Neutrophil (primary cell): ENCODE measurements around the gene PLPPR2.
"Not testable (repeated sequence)": the region's sequence is repeated elsewhere in the genome, so short reads cannot be mapped to it uniquely, and the experiment has no call there.

Experiments used
- H3K27ac ChIP-seq: fragments of 200-600 bp; sonication (generic); 2 replicates; pipeline ENCODE4 v1.5.1; 2016; ENCODE audit warnings: mild to moderate bottlenecking, moderate library complexity
- H3K27me3 ChIP-seq: fragments of 200-600 bp; sonication (generic); 2 replicates; pipeline ENCODE4 v1.6.0; 2016; ENCODE audit warnings: mild to moderate bottlenecking
- H3K36me3 ChIP-seq: fragments of 200-600 bp; sonication (generic); 2 replicates; pipeline ENCODE4 v1.5.1; 2017
- H3K4me1 ChIP-seq, 2 experiments: fragments of 200-600 bp in 1 of 2; sonication (generic) in 1 of 2; 1 replicate in 1 of 2; 2 replicates in 1 of 2; pipeline versions ENCODE4 v1.5.1 to v1.6.1; 2013 to 2016; ENCODE audit warnings: low read depth in 1 of 2, low read length in 1 of 2, mild to moderate bottlenecking in 1 of 2, moderate library complexity in 1 of 2; ENCODE audit not compliant: control insufficient read depth in 1 of 2, insufficient read depth in 1 of 2
- H3K4me3 ChIP-seq, 2 experiments: fragments of 200-600 bp in 1 of 2; sonication (generic) in 1 of 2; 1 replicate in 1 of 2; 2 replicates in 1 of 2; pipeline ENCODE4 v1.5.1; 2013 to 2016; ENCODE audit warnings: low read depth in 1 of 2, low read length in 1 of 2, mild to moderate bottlenecking in 1 of 2, moderate library complexity in 1 of 2
- H3K9me3 ChIP-seq: fragments of 200-600 bp; sonication (generic); 2 replicates; pipeline ENCODE4 v1.5.1; 2016
- TF ChIP-seq, protein P1 (sequence below): fragments of 200-600 bp; sonication (generic); IDR thresholded peaks from 2 replicates; pipeline ENCODE4 v1.5.1; 2016; ENCODE audit warnings: antibody characterized with exemption

Gene PLPPR2, protein sequence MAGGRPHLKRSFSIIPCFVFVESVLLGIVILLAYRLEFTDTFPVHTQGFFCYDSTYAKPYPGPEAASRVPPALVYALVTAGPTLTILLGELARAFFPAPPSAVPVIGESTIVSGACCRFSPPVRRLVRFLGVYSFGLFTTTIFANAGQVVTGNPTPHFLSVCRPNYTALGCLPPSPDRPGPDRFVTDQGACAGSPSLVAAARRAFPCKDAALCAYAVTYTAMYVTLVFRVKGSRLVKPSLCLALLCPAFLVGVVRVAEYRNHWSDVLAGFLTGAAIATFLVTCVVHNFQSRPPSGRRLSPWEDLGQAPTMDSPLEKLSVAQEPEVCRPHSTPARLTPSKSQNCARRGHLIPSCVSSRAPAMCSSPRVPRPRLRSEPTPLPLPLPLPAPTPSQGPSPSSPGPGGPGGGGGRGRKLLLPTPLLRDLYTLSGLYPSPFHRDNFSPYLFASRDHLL

DNA sequence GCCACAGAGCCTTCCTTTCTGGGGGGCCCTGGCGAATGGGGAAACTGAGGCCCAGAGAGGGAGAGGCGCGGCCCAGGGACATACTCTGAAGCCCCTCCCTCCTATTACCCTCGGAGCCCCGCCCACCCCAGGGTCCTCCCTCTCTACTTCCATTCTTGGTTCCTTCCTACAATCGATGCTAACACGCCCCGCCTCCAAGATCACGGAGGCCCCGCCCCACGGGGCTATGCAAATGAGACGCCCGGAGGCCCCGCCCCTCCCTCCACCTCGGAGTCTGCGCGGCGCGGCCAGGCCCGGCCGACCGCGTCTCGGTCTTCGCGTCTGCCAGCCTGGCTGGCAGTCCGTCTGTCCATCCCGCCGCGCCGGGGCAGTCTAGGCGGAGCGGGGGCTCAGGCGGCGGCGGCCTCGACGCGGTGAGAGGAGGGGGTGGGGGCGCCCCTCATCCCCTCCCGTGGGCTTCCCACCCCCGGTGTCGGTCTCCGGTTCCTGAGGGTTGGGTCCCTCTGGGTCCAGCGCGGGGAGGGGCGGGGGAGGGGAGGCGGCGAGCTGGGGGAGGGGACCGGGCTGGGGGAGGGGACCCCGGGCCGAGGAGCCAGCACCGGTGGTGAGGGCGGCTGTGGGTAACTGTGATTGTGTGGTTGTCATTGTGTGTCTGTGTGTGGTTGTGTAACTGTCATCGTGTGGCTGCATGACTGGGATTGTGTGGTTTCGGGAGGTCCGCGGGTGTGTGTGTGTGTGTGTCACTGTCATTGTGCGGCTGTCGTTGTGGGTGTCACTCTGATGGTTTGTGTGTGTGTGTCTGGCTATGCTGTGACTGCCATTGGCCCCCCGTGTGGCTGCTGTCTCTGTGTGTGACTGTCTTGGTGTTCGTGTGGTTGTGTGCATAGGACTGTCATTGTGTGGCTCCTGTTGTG, at the start of gene PLPPR2:
Gene PLPPR2, plus strand, starts transcription at position 273 of the 914 bp plus-strand sequence. CDS start 2,242 bp downstream, outside the sequence.
- Histone ChIP-seq H3K4me3 (peak within 1 kb of the TSS; percentile 85 to 99), H3K27me3 (no peaks in the 10 kb centered on the region), H3K27ac (peak within 1 kb of the TSS; percentile 81), H3K9me3 (no peaks in the 10 kb centered on the region), H3K36me3 (peaks cover 28% of the 10 kb centered on the region), H3K4me1 (peaks cover 39 to 40% of the 10 kb centered on the region in 2 experiments)
- TF ChIP-seq, protein P1, sequence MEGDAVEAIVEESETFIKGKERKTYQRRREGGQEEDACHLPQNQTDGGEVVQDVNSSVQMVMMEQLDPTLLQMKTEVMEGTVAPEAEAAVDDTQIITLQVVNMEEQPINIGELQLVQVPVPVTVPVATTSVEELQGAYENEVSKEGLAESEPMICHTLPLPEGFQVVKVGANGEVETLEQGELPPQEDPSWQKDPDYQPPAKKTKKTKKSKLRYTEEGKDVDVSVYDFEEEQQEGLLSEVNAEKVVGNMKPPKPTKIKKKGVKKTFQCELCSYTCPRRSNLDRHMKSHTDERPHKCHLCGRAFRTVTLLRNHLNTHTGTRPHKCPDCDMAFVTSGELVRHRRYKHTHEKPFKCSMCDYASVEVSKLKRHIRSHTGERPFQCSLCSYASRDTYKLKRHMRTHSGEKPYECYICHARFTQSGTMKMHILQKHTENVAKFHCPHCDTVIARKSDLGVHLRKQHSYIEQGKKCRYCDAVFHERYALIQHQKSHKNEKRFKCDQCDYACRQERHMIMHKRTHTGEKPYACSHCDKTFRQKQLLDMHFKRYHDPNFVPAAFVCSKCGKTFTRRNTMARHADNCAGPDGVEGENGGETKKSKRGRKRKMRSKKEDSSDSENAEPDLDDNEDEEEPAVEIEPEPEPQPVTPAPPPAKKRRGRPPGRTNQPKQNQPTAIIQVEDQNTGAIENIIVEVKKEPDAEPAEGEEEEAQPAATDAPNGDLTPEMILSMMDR, result peak; percentile 29

DNA sequence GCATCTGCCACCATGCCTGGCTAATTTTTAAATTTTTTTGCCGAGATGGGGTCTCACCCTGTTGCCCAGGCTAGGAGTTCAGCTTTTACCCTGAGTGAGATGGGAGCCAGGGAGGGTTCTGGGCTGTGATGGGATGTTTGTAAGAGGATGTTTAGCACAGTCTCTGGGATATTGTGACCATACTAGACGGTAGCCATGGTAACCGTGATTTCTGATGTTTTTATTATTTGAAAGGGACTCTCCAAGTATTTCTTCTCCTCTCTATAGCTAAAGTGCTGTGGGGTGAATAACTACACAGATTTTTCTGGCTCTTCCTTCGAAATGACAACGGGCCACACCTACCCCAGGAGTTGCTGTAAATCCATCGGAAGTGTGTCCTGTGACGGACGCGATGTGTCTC, 48.9 kb upstream of the PLPPR2 start:
- Histone ChIP-seq H3K27ac (peak overlapping the region; percentile 53), H3K27me3 (no peaks in the 10 kb centered on the region), H3K4me1 (peaks cover 2 to 7% of the 10 kb centered on the region in 2 experiments), H3K9me3 (no peaks in the 10 kb centered on the region), H3K4me3 (no peak overlapping the region), H3K36me3 (peaks cover 83% of the 10 kb centered on the region)
- TF ChIP-seq, protein P1, result no peak

DNA sequence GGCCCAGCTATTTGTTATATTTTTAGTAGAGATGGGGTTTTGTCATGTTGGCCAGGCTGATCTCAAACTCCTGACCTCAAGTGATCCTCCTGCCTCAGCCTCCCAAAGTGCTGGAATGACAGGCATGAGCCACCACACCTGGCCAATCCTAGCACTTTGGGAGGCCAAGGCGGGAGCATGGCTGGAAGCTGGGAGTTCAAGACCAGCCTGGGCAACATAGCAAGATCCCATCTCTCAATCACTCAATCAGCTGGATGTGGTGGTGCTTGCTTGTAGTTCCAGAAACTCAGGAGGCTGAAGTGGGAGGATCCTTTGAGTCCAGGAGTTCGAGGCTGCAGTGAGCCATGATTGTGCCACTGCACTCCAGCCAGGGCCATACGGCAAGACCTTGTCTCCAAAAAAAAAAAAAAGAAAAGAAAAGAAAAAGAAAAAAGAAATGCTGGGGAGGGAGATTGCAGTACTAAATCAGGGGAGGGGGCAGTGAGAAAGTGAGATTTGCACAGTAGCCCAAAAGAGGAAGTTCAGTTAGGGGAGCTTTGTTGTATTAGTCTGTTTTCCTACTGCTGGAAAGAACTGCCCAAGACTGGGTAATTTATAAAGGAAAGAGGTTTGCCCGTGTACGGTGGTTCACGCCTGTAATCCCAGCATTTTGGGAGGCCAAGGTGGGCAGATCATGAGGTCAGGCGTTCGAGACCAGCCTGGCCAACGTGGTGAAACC, 34.8 kb upstream of the PLPPR2 start:
- Histone ChIP-seq H3K4me1 (peaks cover 93 to 98% of the 10 kb centered on the region in 2 experiments), H3K36me3 (peaks cover 26% of the 10 kb centered on the region), H3K27ac (peak overlapping the region; percentile 100), H3K4me3 (peak overlapping the region; percentile 82 to 93)
- not testable (repeated sequence) for H3K27me3 ChIP-seq, H3K9me3 ChIP-seq

DNA sequence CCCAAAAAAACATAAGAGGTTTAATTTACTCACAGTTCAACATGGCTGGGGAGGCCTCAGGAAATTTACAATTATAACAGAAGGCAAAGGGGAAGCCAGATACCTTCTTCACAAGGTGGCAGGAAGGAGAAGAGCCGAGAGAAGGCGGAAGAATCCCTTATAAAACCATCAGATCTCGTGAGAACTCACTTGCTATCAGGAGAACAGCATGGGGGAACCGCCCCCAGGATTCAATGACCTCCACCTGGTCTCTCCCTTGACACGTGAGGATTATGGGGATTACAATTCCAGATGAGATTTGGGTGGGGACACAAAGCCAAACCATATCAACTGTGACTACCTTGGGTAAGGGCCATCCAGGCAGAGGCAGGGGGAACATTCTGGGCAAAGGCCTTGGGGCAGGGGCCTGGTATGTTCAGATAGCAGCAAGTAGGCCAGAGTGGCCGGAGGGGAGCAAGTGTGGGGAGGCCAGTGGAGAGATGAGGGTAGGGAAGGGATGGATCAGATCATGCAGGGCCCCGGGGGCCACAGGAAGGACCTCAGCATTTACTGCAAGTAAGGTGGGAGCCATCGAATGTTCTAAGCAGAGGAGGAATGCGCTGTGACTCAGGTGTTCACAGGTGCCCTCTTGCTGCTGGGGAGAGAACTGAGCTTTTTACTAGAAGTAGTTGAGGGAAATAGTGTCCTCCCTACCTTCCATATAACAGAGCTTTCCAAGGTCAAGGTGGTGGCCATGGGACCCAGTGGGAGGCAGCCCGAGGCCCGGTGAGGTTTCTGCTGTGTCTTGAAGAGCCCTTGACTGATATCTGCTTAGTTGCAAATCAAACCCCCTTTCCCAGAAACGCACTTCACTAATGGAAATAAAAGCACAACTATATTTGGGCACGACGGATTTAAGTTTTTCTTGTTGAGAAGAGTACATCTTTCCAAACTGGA, 33.8 kb upstream of the PLPPR2 start:
- Histone ChIP-seq H3K4me1 (peaks cover 94 to 98% of the 10 kb centered on the region in 2 experiments), H3K36me3 (peaks cover 31% of the 10 kb centered on the region)
- TF ChIP-seq, protein P1, result peak; percentile 6

DNA sequence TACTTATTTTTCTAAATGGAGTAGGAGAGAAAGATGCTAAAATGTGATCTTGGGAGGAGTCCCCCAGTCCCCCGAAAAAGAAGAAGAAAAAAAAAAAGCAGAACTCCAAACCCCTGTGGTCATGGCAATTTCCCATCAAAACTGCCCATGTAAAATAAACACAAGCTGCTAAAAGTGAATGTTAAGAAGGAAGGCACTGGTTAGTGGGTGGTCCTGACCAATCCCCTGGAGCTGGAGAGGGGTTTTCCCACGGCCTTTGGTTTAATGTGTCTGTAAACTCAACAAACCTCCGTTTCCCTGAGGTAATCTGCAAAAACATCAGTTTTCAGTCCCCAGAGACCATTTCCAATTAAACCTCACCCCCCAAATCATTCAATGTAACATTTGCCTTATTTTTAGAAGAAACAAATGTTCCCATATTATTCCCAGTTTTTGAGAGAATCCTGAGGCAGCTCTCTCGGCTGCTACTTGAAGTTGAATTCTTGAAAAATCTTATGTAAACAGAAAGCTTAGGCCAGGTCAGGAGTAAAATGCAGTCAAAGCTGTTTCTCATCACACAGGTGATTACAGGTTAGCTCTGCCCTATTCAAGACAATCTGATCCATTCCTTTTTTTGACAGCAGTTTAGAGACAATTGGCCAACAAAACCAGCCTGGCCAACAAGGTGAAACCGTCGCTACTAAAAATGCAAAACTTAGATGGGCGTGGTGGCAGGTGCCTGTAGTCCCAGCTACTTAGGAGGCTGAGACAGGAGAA, 32.8 kb upstream of the PLPPR2 start:
- TF ChIP-seq, protein P1, result no peak
- Histone ChIP-seq H3K36me3 (peaks cover 33% of the 10 kb centered on the region), H3K9me3 (no peaks in the 10 kb centered on the region), H3K4me1 (peaks cover 94 to 97% of the 10 kb centered on the region in 2 experiments), H3K4me3 (peak overlapping the region; percentile 82 to 93), H3K27me3 (no peaks in the 10 kb centered on the region), H3K27ac (peak overlapping the region; percentile 100)

More for the DNA sequence above, 33.8 kb upstream of the PLPPR2 start:
- Histone ChIP-seq H3K9me3 (no peaks in the 10 kb centered on the region), H3K4me3 (peak overlapping the region; percentile 82 to 93), H3K27ac (peak overlapping the region; percentile 100), H3K27me3 (no peaks in the 10 kb centered on the region)
